ENCODE data around the gene PARD6A. TPM values are rescaled to one million over a fixed set of nuclear protein-coding genes. Genes with fewer than 3 reads are reported as not detected.

PARD6A gene
- total and polyA plus RNA-seq, 2 of the 4 experiments (the other 2 are of a cell fraction) = 0.36 to 0.55 TPM

DNA sequence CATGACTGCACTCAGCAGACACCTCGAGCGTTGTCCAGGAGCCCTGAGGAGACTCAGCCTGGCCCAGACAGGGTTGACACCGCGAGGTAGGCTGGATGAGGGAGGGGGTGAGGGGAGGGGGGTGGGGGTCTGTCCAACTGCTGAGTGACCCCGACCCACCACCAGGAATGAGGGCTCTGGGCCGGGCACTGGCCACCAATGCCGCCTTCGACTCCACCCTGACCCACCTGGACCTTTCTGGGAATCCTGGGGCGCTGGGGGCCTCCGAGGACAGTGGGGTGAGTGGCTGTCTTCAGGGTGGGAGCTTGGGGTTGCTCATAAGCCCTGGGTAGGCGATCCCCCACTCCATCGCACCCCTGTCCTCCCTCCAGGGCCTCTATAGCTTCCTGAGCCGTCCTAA lies 13.1 kb upstream of the PARD6A start:
- in situ Hi-C loops (cut with MboI; ENCODE audit: low sequenced_read_pairs) = no loop called here
- no peak overlapping the region for H3K23ac ChIP-seq (ENCODE audit: low read depth, low read length)
- no peak overlapping the region for H3K4ac ChIP-seq (ENCODE audit: low read depth, low read length)
- POLR2A ChIA-PET (ENCODE audit: unreplicated experiment) = no interaction called here
- CTCF ChIA-PET = interaction anchor here (0.6 kb wide), 1 partner anchor 101 kb away, joined by 3 read pairs; no protein-coding TSS in a partner anchor
- no peak overlapping the region for H2AFZ ChIP-seq (replicated peaks; ENCODE audit: low read length, poor library complexity)
- H3K9me3 ChIP-seq (ENCODE audit: control insufficient read depth, insufficient read depth, low read length) = no peaks in the 10 kb centered on the region
- H2BK5ac ChIP-seq (ENCODE audit: low read depth, low read length, poor library complexity, severe bottlenecking) = no peak overlapping the region
- no peak overlapping the region for H3K18ac ChIP-seq (ENCODE audit: low read depth, low read length)
- no peak overlapping the region for H4K8ac ChIP-seq (ENCODE audit: low read depth in 2 of 2, low read length in 2 of 2)
- H3K36me3 ChIP-seq (ENCODE audit: control insufficient read depth, insufficient read depth, low read length) = no peaks in the 10 kb centered on the region
- no peaks in the 10 kb centered on the region for H3K9me1 ChIP-seq (ENCODE audit: insufficient read depth, low read length)
- no peak overlapping the region for H2BK15ac ChIP-seq (ENCODE audit: low read depth, low read length)
- H3K27me3 ChIP-seq (ENCODE audit: control insufficient read depth, insufficient read depth, low read length) = peaks cover 79% of the 10 kb centered on the region
- no peak overlapping the region for H2BK120ac ChIP-seq (ENCODE audit: low read depth, low read length)
- no peak overlapping the region for H3K4me2 ChIP-seq (ENCODE audit: low read depth, low read length)
- H2BK20ac ChIP-seq (ENCODE audit: low read depth, low read length) = no peak overlapping the region
- H3K14ac ChIP-seq (replicated peaks; ENCODE audit: low read depth, low read length) = no peak overlapping the region
- H3K4me3 ChIP-seq (ENCODE audit: insufficient read depth, low read depth, low read length) = no peak overlapping the region
- H3K27ac ChIP-seq (ENCODE audit: insufficient read depth, low read length) = no peak overlapping the region
- no peak overlapping the region for H4K91ac ChIP-seq (ENCODE audit: insufficient read depth, low read depth, low read length)
- H3K4me1 ChIP-seq (ENCODE audit: control insufficient read depth, insufficient read depth, low read length) = no peaks in the 10 kb centered on the region; the same call in 1 of the 2 replicates
- peaks cover 9% of the 10 kb centered on the region for H4K20me1 ChIP-seq (ENCODE audit: insufficient read depth, low read length)
- no peak overlapping the region for H3K9ac ChIP-seq (ENCODE audit: low read depth, low read length)
- no peaks in the 10 kb centered on the region for H3K79me1 ChIP-seq (ENCODE audit: low read depth in 1 of 2, low read length in 2 of 2)
- no peak overlapping the region for H2AK5ac ChIP-seq (ENCODE audit: low read depth, low read length)
- intact Hi-C loops (cut with micrococcal nuclease) = no loop called here
- no peak overlapping the region for H2AK9ac ChIP-seq (replicated peaks; ENCODE audit: low read depth, low read length, poor library complexity)
- no peak for TF ChIP-seq CHD1 (IDR thresholded peaks at IDR 0.05; ENCODE audit: low read depth, low read length)
- no peak for TF ChIP-seq BHLHE40 (IDR thresholded peaks at IDR 0.05; ENCODE audit: low read depth, low read length)
- no peak for TF ChIP-seq MAFK (IDR thresholded peaks at IDR 0.05; ENCODE audit: low read depth, low read length)
- TF ChIP-seq RFX5 (IDR thresholded peaks at IDR 0.05; ENCODE audit: low read depth, low read length) = no peak
- no peak for TF ChIP-seq USF2 (IDR thresholded peaks at IDR 0.05; ENCODE audit: low read depth, low read length)
- no peak for TF ChIP-seq RCOR1 (IDR thresholded peaks at IDR 0.05; ENCODE audit: insufficient replicate concordance, low read length)
- no peak for TF ChIP-seq POLR2A (IDR thresholded peaks at IDR 0.05; ENCODE audit: low read depth, low read length)
- no peak for TF ChIP-seq FOS (IDR thresholded peaks at IDR 0.05; ENCODE audit: low read depth, low read length)
- no peak for TF ChIP-seq RAD21 (IDR thresholded peaks at IDR 0.05; ENCODE audit: low read length)
- no peak for TF ChIP-seq MXI1 (IDR thresholded peaks at IDR 0.05; ENCODE audit: borderline replicate concordance, low read depth, low read length)
- TF ChIP-seq NFE2L2 (IDR thresholded peaks at IDR 0.05; ENCODE audit: low read depth, low read length) = no peak
- no peak for TF ChIP-seq CEBPB (IDR thresholded peaks at IDR 0.05; ENCODE audit: low read depth, low read length)
- TF ChIP-seq, protein P1, sequence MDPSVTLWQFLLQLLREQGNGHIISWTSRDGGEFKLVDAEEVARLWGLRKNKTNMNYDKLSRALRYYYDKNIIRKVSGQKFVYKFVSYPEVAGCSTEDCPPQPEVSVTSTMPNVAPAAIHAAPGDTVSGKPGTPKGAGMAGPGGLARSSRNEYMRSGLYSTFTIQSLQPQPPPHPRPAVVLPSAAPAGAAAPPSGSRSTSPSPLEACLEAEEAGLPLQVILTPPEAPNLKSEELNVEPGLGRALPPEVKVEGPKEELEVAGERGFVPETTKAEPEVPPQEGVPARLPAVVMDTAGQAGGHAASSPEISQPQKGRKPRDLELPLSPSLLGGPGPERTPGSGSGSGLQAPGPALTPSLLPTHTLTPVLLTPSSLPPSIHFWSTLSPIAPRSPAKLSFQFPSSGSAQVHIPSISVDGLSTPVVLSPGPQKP (IDR thresholded peaks at IDR 0.05; ENCODE audit: borderline replicate concordance, low read depth, low read length) = no peak
- TF ChIP-seq SMC3 (IDR thresholded peaks at IDR 0.05; ENCODE audit: low read depth, low read length) = no peak
- no peak for TF ChIP-seq MAZ (IDR thresholded peaks at IDR 0.05; ENCODE audit: borderline replicate concordance, low read depth, low read length)
- TF ChIP-seq, protein P2, sequence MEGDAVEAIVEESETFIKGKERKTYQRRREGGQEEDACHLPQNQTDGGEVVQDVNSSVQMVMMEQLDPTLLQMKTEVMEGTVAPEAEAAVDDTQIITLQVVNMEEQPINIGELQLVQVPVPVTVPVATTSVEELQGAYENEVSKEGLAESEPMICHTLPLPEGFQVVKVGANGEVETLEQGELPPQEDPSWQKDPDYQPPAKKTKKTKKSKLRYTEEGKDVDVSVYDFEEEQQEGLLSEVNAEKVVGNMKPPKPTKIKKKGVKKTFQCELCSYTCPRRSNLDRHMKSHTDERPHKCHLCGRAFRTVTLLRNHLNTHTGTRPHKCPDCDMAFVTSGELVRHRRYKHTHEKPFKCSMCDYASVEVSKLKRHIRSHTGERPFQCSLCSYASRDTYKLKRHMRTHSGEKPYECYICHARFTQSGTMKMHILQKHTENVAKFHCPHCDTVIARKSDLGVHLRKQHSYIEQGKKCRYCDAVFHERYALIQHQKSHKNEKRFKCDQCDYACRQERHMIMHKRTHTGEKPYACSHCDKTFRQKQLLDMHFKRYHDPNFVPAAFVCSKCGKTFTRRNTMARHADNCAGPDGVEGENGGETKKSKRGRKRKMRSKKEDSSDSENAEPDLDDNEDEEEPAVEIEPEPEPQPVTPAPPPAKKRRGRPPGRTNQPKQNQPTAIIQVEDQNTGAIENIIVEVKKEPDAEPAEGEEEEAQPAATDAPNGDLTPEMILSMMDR (conservative IDR thresholded peaks at IDR 0.05; ENCODE audit: low read depth, low read length) = no peak
- ATAC-seq (ENCODE audit: low read depth) (no peak), DNase-seq (no peak)
- no TSS peak for BruUV-seq (replicated peaks)
- dilution Hi-C loops (cut with HindIII; ENCODE audit: low sequenced_read_pairs, unreplicated experiment) = no loop called here
- no peak overlapping the region for H4K5ac ChIP-seq (ENCODE audit: low read depth, low read length)
- WGBS, 2 experiments (ENCODE audit: extremely low coverage in 2 of 2, insufficient read length in 1 of 2) = no CpG with 5 or more reads among the region's 13 CpGs
- H3K56ac ChIP-seq (ENCODE audit: extremely low read depth, insufficient read depth, low read length) = no peak overlapping the region

All from IMR-90 (cell line).